ENCODE results near the gene ZNF862.

- TF ChIP-seq POLR2AphosphoS5 (IDR thresholded peaks at IDR 0.05; ENCODE audit: low read depth) (no peak), CTCF (conservative IDR thresholded peaks at IDR 0.05; ENCODE audit: low read depth in 2 of 2) (no peak), ETS1 (IDR thresholded peaks at IDR 0.05) (no peak), REST (IDR thresholded peaks at IDR 0.05; ENCODE audit: unreplicated experiment) (no peak), EZH2 (IDR thresholded peaks at IDR 0.05; ENCODE audit: low read depth, unreplicated experiment) (no peak), EZH2phosphoT487 (IDR thresholded peaks at IDR 0.05; ENCODE audit: unreplicated experiment) (no peak), CREB1 (CRISPR knock-in tag; IDR thresholded peaks at IDR 0.05; ENCODE audit: low read depth) (no peak), NANOG (IDR thresholded peaks at IDR 0.05; ENCODE audit: borderline replicate concordance) (no peak)
Measured at GRCh38 chr7:149813254-149814035, 24.7 kb upstream of the ZNF862 start.
